SKM-1 (cell line): ENCODE data around the gene SDCBP2.

ENCODE experiments used
- DNase-seq: peaks from one replicate; lab custom pipeline; 2025; ENCODE audit not compliant: unreplicated experiment; lab: John Stamatoyannopoulos, UW

SDCBP2 gene

GRCh38 chr20:1328680-1329330 is at the start of gene SDCBP2:
Gene SDCBP2, minus strand, starts transcription at chr20:1329139. Its CDS starts 8,723 bp downstream, at chr20:1320416.
- no peak for DNase-seq

DNA sequence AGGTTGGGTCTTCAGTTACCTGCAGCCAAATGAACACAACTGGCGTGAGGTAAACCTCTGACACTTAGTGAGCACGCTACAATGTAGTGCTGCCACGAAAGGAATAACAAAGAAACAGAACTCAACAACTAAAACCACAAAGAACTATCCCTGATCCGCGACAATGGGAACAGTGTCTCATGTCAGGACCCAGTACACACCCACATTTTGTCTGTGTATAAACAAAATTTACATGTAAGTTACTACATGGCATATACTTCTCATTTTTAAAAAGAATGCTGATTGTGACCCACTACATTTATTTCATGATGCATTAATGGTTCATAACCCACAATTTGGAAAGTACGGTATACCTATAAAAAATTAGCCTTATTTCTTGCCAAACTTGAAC is 49.8 kb upstream of the SDCBP2 start:
- DNase-seq, result no peak

DNA sequence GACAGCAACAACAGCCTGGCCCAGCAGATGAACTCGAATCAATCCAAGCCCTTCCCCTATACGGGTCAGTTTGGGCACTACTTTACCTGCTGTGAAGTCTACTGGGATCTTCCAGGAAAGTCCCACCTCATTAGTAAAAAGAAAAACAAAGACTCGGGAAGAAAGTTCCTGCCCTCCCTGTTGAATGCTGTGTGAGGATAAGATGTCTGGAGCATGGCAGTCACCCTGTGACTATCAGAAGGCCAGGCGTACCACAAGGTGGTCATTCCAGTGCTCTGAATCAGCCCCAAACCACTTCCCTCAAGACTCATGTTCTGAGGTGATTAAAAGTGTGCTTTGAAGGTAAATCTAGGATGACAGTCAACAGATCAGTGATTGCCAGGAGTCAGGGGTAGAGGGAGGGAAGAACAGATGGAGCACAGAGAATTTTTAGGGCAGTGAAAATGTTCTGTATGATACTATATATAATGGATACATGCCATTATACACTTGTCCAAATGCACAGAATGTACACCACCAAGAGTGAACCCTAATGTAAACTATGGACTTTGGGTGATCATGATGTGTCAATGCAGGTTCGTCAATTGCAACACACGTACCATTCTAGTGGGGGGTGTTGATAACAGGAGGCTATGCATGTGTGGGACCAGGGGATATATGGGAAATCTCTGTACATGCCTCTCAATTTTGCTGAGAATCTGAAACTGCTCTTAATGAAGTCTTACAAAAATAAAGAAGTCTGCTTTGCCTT is 49.2 kb upstream of the SDCBP2 start:
- no peak for DNase-seq

GRCh38 chr20:1377341-1377871 is 48.5 kb upstream of the SDCBP2 start:
- no peak for DNase-seq

GRCh38 chr20:1376408-1377270 is 47.7 kb upstream of the SDCBP2 start:
- peak; percentile 29 for DNase-seq

- DNase-seq, result no peak
These were observed 47.1 kb upstream of the SDCBP2 start for GRCh38 chr20:1376007-1376406.

- no peak for DNase-seq
These were observed 46.6 kb upstream of the SDCBP2 start for GRCh38 chr20:1375515-1375914.

DNA sequence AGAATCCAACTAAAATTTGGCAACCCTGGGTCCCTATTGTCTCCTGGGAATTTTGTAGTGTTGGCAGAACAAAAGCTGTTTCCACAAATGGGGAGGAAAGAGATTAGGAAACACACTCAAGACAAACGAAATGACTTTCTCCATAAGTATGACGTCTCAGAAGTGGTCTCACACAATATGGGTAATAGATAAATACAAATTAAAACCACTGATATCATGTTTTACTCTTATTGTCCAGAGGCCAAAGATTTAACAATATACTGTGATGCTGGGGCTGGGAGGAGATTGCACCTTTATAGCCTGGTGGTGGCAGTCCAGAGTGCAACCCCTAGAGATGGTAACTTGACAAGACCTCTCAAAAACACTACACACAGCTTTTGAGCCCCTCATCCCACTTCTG is 45.3 kb upstream of the SDCBP2 start:
- DNase-seq, result no peak

GRCh38 chr20:1373614-1374013 is 44.7 kb upstream of the SDCBP2 start:
- no peak for DNase-seq

- DNase-seq, result no peak
These were observed 44.1 kb upstream of the SDCBP2 start for GRCh38 chr20:1373036-1373435.

- DNase-seq, result no peak
These were observed 43.0 kb upstream of the SDCBP2 start for GRCh38 chr20:1371830-1372539.

DNA sequence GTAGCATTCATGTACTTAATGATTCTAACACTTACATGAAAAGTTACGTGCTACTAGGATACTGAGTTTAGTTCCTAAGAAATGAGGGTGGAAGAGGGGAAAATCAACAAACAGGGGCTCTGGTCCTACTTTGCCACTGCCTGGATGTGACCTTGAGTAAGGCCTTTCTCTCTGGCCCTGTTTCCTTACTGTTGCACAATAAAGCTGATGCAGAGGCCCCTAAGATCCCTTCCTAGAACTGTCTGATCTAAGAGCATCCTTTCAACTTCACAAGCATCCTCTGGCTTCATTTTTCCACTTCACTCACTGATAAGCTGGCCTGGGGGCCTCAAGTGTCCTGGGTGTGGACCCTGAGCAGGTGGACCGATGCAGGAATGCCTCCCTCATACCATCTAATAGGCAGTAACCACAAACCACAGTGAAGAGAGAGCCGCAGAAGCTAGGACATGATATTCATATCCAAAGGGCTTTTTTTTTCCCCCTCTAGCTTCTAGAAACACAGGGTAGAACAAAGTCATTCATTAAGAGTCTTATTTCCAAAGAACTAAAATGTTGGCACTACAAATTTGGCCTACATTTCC is 42.4 kb upstream of the SDCBP2 start:
- DNase-seq, result no peak

DNA sequence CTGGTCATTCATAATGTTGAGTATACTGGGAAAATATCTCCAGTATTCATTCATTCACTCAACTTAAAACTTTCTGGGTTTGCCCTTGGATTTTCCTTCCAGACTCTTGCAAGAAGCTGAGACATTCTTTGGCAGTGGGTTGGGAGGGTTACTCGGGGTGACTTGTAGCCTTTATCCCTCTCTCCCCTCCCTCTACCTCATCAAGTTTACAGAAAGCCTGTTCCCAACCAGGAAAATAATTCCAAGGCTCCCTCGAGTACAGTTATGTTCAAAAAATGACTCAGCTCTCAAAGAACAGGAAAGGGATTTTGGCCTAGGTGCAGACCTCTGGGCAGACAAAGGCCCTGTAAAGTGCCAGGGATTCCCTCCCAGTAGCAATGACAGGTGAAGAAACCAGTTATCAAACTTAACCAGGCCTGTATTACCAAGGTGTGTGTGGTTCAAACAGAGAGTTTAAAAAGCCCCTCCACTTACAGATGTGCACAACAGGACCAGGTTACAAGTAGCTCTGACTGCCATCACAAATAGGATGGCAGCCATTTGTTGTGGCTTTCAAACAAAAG is 41.7 kb upstream of the SDCBP2 start:
- no peak for DNase-seq

DNA sequence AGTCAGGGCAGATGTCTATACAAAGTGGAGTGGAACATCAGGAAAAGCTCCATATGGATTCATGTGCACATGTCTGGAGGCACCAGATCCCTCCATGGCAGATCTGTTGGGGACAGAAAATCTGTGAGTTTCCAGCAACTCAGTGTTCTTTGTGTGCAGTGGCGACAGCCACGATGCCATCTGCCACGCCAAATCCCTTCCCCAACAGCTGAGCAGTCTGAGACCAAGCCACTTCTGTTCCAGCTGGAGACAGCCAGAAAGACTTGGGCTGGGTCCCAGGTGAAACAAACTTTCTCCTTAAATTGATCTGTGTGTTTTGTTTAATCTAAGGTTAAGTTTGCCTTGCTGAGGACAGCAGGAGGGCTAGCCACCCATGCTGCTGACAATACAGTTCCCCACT is 41.0 kb upstream of the SDCBP2 start:
- DNase-seq, result no peak

DNA sequence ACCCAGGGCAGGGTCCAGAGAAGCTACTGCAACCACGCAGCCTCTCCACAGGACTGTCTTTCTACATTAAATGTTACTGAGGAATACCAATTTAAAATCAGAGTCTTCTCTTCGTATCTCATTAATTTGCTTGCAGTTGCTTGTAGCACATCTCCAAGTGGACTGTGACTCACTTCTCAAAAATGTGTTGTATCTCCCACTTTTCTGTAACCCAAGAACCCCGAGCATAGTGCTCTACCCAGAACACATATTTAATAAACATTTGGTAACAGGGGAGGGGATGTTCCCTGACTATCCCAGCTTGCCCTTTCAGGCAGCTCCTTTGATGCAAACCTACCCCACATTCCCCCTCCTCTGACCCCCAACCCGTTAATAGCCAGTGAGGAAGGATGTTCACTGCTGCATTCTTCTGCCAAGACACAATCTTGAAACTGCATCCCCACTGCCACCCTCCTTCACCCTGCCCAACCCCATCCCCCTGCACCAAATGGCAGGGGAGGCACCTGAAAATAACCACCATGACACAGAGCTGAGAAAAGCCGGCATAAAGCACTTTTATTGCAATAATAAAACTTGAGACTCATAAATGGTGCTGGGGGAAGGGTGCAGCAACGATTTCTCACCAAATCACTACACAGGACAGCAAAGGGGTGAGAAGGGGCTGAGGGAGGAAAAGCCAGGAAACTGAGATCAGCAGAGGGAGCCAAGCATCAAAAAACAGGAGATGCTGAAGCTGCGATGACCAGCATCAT is 39.7 kb upstream of the SDCBP2 start:
- DNase-seq, result no peak

- no peak for DNase-seq
These were observed 38.5 kb upstream of the SDCBP2 start for GRCh38 chr20:1367479-1367878.

- DNase-seq, result no peak
These were observed 35.2 kb upstream of the SDCBP2 start for GRCh38 chr20:1364106-1364505.

DNA sequence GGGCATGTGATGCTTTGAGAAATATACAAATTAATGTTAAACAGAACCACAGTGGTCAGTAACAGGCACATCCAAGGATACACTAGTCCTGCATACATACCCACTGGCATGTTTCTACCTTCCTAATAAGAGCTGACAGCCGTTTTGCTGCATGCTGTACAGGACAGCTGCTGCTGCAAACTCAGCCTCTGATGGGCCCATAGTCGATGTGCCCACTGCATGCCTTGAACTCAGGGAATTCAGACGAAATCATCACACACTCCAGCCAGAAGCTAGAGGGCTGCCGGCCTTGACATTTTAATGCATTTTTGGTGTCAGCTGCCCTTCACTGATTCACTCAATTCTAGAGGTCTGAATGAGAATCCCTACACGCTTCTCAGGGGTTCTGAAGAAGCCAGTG is 34.6 kb upstream of the SDCBP2 start:
- DNase-seq, result no peak

DNA sequence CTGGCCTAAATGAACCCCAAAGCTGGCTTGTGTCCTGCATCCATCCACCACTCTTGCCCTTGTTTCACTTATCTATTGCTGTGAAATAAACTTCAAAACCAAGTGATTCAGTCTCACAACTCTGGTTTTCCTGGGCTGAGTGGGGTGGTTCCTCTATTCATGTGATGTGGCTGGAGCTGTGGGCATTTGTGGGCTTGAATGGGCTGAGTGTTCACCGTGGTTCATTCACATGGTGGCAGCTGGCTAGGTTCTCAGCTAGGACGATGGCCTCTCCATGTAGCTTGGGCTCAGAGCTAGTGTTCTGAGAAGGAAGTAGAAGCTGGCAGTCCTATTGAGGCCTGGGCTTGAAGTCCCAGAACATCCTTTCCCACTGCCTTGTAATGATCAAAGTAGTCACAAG is 33.5 kb upstream of the SDCBP2 start:
- DNase-seq, result no peak
